ENCODE data around the gene TIGAR.

The TIGAR gene

DNA sequence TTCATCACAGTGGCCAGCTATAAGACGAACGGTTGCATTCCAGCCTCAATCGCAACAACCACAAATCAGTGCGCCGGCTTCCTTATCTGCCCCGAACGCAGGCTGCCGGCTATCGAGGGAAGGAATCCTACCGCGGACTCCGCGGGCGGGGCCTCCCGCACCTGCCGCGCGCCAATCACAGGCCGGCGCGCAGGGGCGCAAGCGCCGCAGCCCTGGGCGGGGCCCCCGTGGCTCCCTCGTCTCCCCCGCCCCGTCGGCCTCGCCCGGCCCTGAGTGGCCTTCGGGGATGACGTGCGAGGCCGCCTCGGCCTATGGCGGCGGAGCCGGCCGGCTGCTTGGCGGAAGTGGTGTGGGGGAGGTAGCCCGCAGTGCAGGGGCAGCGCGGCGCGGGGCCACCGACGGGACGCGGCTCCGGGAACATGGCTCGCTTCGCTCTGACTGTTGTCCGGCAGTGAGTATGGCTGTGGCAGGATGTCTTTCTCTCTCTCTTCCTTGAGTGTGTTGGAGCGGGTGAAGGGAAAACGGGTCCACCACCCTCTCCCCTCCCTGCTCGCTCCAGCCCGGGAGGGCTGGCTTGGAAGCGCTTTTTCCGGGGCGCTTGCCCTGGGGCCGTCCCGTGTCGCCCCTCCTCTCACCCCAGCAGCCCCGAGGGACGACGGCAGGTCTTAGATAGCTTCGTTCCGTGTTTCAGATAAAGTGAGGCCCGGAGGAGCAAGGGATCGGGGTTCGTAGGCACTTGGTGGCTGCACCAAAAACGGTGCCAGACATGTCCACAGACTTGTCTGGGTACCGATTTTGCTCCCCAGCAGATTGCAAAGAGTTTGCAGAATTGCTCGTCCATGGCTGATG lies at the start of gene TIGAR:
Gene TIGAR, plus strand, starts transcription at position 361 of the 849 bp plus-strand sequence. Its CDS starts 59 bp downstream, at position 420.
- DNase-seq = peak; percentile 52 to 55

- peak; percentile 85 for DNase-seq
These were observed 49.1 kb upstream of the TIGAR start for GRCh38 chr12:4271717-4272423.

DNA sequence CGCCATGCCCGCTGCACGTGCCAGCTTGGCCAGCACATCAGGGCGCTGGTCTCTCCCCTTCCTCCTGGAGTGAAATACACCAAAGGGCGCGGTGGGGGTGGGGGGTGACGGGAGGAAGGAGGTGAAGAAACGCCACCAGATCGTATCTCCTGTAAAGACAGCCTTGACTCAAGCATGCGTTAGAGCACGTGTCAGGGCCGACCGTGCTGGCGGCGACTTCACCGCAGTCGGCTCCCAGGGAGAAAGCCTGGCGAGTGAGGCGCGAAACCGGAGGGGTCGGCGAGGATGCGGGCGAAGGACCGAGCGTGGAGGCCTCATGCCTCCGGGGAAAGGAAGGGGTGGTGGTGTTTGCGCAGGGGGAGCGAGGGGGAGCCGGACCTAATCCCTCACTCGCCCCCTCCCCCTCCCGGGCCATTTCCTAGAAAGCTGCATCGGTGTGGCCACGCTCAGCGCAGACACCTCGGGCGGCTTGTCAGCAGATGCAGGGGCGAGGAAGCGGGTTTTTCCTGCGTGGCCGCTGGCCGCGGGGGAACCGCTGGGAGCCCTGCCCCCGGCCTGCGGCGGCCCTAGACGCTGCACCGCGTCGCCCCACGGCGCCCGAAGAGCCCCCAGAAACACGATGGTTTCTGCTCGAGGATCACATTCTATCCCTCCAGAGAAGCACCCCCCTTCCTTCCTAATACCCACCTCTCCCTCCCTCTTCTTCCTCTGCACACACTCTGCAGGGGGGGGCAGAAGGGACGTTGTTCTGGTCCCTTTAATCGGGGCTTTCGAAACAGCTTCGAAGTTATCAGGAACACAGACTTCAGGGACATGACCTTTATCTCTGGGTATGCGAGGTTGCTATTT lies 48.4 kb upstream of the TIGAR start:
- peak; percentile 16 to 34 for DNase-seq

GRCh38 chr12:4273273-4273651 lies 47.8 kb upstream of the TIGAR start:
- no peak for DNase-seq

- peak; percentile 73 to 81 for DNase-seq
These were observed 47.2 kb upstream of the TIGAR start, which contains the start of gene CCND2 for GRCh38 chr12:4273652-4274395. CCND2 (plus strand) TSS chr12:4273762; CDS start chr12:4274041, 279 bp downstream.

GRCh38 chr12:4274396-4275015 lies 46.5 kb upstream of the TIGAR start:
- no peak for DNase-seq

- peak; percentile 2 to 6 for DNase-seq
These were observed 45.8 kb upstream of the TIGAR start for GRCh38 chr12:4275016-4275869.

DNA sequence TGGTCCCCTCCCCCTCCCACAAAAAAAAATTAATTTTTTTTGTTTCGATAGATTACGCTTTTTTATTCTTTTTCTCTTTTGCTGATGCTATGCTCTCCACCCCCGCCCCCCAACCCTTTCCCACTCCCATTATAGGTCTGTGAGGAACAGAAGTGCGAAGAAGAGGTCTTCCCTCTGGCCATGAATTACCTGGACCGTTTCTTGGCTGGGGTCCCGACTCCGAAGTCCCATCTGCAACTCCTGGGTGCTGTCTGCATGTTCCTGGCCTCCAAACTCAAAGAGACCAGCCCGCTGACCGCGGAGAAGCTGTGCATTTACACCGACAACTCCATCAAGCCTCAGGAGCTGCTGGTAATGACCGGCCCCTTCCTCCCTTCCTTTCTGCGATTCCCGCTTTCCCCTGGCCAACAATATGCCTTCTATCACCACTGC lies 45.1 kb upstream of the TIGAR start:
- no peak for DNase-seq

DNA sequence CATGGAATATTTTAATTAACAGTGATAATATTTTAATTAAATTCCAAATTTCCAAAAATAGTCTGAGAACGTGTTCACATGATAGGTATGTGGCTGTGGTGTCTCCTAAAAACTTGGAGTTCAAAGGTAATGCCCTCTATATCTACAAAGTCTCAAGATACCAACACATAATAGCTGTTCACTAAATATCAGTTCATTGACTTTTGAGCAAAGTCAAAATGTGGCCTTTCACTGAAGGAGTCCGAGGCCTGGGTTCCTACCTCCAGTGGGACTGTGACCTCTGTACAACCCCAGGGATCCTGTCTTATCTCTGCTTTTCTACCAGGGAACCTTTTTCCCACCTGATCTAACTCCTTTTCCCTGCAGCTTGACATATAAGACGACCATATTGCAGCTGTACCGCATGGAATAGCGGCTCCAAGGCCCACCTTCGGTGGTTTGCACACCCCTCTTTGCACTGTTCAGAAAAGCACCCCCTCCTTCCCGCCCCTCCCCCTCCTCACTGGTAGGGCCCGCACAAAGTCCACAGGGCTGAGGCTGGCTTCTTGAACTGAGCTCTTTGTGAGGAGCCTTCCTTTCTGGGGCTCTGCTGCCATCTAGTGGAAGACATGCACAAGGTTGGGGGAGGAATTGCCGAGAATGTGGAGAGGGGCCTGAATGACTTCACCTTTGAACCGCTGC lies 44.3 kb upstream of the TIGAR start:
- DNase-seq = peak; percentile 62 to 63

- DNase-seq = no peak
These were observed 43.8 kb upstream of the TIGAR start for GRCh38 chr12:4277205-4277543.

DNA sequence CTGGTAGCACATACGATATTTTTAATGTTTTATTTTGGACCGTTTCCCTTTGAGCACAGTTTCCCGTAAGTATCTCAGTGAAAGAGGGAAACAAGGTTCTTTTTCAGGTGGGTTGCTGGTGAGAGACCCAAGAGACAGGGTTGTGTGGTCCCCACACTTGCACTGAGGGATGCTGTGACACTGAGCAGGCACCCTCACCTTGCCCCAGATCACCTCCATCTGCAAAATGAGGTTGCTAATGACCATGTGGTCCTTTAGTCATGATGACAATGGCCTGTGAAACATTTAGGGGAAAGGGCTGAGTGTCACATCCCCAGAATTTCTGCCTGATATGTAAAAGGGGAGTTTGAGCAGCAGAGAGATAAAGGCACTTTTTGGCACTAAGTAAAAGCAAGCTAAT lies 43.2 kb upstream of the TIGAR start:
- DNase-seq = no peak

GRCh38 chr12:4278329-4279197 lies 42.5 kb upstream of the TIGAR start:
- DNase-seq = peak in 1 of 2 experiments; percentile 5

- DNase-seq = no peak
These were observed 41.8 kb upstream of the TIGAR start for GRCh38 chr12:4279198-4279690.

DNA sequence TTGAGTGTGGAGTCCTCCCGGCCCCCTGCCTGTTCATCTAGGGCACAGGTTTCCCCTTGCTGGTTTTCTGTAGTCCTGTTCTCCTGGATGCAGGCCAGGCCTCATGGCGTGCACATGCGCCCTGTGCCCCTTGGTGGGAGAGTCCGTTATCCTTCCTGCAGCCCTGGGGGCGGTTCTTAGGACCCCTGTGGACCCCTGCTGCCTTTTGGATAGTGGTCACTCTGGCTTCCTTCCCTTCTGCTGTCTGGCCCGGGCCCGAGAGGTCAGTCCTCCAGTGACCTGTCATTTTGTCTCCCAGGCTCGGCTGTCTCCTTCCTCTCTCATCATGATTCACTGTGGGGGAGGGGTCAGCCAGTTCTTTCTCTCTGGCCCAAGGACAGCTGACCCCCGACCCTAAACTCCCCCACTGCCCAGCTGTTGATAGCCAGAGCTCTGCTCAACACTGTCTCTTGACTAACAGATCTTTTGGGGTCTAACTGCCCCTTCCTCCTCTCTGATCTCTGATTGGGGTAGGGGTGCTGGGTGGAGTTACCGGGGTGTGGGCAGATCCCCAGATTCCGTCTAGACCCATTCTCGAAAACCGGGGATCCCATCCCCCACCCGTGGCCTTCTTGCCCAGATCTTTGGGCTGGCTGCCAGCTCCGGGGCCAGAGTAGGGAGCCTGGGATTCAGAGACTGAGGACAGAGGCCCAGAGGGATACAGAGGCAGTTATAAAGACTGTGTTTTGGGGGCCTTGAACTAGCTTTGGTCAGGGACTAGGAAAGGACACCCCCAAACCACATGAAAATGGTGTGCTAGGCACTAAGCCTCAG lies 40.5 kb upstream of the TIGAR start:
- DNase-seq = no peak

- DNase-seq = no peak
These were observed 39.8 kb upstream of the TIGAR start for GRCh38 chr12:4281173-4281654.

DNA sequence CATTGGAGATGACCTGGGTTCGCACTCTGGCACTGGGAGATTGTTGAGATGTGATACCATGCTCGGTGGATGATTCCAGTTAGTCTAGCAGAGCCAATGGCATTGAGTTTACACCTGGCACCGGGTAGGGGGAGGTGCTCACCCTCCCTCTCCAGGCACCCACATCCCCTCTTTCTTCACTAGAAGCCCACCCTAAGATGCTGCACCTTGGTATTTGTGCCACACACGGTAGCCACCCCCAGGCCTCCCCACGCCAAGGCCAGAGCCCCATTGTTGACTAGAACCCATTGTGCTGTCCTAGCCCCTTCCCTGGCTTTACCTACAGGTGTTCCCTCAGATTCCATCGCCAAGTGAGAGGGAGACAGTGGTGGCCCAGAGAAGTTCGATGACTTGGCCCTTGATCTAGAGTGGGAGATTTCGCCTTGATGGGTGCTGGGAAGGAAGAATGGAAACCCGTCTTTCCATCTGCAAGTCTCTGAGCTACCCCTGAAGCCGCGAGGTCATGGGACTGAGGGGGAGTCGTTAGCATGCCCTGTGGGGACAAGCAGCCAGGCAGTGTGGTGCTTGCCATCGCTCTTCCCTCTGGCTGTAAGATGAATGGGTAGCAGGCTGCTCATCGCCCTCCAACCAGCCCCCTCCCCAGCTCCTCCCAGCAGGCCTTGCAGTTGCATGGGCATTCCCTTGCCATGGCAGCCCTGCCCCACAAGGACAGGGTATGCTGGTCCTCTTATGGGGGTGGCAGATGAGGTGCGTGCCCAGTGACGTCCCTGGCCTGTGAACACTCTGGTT lies 38.7 kb upstream of the TIGAR start:
- DNase-seq = no peak

GRCh38 chr12:4282892-4283511 lies 38.0 kb upstream of the TIGAR start:
- DNase-seq = no peak

Measured in Kasumi-1 (cell line).